GM12892 (cell line): ENCODE results near the gene INSR.

ENCODE experiments used
- POLR2A ChIP-seq: IDR thresholded peaks from 2 replicates; pipeline ENCODE4 v1.6.1; 2011; ENCODE audit warnings: low read depth, low read length, control low read depth
- POLR2AphosphoS5 ChIP-seq: IDR thresholded peaks from 2 replicates; pipeline ENCODE4 v1.6.1; 2011; ENCODE audit warnings: low read depth, low read length, control low read depth

- TF ChIP-seq POLR2A (no peak), POLR2AphosphoS5 (no peak)
Measured at GRCh38 chr19:7112675-7113074, 181.5 kb downstream of the INSR start.
